Prostate gland (tissue), 2 donors: Measurements from ENCODE around the gene DBX1.

Experiments
- CTCF ChIP-seq, 4 experiments: fragments of 200-600 bp in 2 of 4; fragments of 450-650 bp in 2 of 4; sonication (generic) in 2 of 4; IDR thresholded peaks; 1 replicate in 3 of 4; 2 replicates in 1 of 4; pipeline ENCODE4 v1.5.1; 2016 to 2019; ENCODE audit warnings: antibody characterized with exemption in 4 of 4, mild to moderate bottlenecking in 2 of 4, moderate library complexity in 2 of 4
- POLR2A ChIP-seq: fragments of 450-650 bp; IDR thresholded peaks from one replicate; pipeline ENCODE4 v1.6.1; 2016; ENCODE audit warnings: antibody characterized with exemption, mild to moderate bottlenecking
- POLR2AphosphoS5 ChIP-seq: sonication (generic); formaldehyde crosslinking; IDR thresholded peaks from one replicate; pipeline ENCODE4 v1.6.1; 2017; ENCODE audit warnings: antibody characterized with exemption

GRCh38 chr11:20161923-20162744 lies 1.9 kb upstream of the DBX1 start:
- no peak for TF ChIP-seq POLR2A
- no peak for TF ChIP-seq POLR2AphosphoS5
- no peak for TF ChIP-seq CTCF (IDR thresholded peaks at IDR 0.05)
